HG02981 (cell line): Measurements from ENCODE around the gene HLA-C.
"Not testable (repeated sequence)": the region's sequence is repeated elsewhere in the genome, so short reads cannot be mapped to it uniquely, and the experiment has no call there.

ENCODE experiments used
- ATAC-seq: cut with Tn5 transposase; IDR thresholded peaks from one replicate; pipeline ENCODE4 v1.9.1; 2021; ENCODE audit warnings: mild to moderate bottlenecking, moderate library complexity; ENCODE audit not compliant: unreplicated experiment

Gene HLA-C

DNA sequence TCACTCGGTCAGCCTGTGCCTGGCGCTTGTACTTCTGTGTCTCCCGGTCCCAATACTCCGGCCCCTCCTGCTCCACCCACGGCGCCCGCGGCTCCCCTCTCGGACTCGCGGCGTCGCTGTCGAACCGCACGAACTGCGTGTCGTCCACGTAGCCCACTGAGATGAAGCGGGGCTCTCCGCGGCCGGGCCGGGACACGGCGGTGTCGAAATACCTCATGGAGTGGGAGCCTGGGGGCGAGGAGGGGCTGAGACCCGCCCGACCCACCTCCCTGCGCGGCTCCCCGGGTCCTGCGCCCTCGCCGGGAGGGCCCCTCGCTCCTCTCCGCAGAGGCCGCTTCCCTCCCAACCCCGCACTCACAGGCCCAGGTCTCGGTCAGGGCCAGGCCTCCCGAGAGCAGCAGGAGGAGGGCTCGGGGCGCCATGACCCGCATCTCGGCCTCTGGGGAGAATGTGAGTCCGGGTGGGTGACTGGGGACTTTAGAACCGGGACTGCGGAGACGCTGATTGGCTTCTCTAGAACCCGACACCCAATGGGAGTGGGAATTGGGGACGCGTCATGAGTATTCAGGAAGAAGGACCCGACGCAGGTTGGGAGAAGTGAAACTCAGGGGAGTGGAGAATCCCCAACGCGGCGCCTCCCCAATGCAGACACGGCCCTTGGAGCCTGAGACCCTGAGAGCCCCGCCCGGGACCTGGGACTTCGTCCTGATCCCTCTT lies at the start of gene HLA-C:
HLA-C (minus strand) TSS at position 452 of the 717 bp plus-strand sequence; CDS start at position 431, 21 bp downstream.
- ATAC-seq: peak; percentile 74

DNA sequence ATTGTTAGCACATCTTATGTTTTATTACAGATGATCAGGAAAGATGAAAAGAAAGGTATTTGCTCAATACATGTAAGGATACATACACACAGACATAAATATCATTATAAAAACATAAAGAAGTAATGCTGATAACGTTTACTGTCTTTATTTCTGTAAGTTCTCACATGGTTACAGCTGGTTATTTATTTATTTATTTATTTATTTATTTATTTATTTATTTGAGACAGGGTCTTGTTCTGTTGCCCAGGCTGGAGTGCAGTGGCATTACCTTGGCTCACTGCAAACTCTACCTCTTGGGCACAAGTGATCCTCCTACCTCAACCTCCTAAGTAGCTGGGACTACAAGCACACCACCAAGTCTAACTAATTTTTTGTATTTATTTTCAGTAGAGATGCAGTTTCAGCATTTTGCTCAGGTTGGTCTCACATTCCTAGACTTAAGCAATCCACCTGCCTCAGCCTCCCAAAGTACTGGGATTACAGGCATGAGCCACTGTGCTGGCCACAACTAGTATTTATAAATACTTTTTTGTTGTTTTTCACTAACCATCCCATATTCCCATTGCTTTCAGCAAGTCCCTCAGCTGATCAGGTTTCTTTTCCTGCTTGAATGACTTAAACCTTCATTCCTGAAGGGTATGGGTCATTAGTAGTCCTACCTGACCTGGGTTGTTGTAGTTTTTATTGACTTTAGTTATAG lies 49.3 kb upstream of the HLA-C start:
- ATAC-seq: no peak

DNA sequence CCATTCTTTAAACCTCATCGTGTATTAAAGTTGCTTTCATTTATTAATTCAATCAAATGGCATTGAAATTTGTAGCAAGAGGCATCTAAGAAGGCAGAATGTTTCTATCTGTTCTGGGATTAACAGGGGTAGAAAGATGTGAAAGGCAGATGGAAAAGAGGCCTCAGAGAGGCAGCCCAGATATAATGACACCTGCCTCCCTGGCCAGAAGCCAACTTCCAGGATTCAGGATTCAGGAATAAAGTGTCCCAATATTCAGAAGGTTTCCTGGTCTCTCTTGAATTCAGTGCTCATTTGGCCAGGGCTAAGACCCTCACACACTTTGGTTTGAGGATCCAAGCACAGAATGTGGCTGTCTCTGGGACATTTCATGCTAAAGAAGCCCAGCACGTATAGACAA lies 45.1 kb upstream of the HLA-C start:
- ATAC-seq: no peak

GRCh38 chr6:31309641-31310040 lies 37.7 kb upstream of the HLA-C start:
- ATAC-seq: no peak

GRCh38 chr6:31308845-31309175 lies 36.9 kb upstream of the HLA-C start:
- ATAC-seq: no peak

DNA sequence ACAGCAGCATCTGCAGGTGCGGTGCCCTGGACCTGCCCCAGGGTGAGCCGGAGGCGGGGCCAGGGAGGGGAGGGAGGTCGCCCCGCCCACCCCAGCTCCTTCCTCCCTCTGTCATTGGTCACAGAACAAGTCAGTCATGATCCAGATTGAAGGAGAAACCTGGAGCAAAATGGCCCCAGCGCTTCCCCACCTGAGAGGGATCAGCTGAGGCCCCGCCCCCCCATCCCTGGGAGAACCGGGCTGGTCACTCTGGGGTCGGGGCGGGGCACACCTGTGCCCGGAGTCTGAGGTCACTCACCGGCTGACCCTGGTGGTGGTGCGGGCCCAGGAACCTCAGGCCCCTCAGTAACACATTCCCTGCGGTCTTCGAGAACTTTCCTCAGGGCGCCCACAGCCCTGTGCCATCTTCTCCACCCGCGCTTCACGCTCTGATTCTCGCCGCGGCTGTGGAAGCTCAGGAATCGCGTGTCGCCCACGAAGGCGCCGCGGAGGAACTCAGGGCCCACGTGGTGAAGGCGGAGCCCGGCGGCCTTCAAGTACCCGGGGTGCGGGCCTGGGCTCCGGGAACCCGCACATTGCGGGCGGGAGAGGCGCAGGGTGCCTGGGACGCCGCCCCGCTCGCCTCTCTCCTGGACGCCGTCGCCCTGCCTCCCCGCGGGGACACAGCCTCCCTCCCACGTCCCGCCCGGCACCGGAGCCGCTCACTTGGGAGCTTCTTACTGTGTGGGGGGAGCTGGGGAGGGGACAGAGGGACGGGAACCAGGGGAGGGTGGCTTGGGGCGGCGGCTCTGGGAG lies 36.4 kb upstream of the HLA-C start:
- ATAC-seq: no peak

DNA sequence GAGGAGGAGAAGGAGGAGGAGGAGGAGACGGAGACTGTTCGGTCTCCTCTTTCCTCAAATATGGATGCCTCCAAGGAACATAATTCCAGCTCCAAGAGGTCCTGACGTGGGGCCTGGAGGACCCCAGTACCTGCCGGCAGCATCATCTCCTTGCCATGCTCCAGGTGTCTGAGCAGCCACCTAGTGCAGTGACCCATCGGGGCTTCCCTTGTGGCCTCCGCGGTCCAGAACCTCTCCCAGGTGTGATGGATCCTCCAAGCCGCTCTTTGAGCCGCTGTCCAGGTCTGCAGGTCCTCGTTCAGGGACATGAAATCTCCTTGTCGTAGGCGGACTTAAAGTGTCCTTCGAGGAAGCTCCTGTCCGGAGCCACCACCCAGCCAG lies 35.8 kb upstream of the HLA-C start:
- no peak for ATAC-seq

DNA sequence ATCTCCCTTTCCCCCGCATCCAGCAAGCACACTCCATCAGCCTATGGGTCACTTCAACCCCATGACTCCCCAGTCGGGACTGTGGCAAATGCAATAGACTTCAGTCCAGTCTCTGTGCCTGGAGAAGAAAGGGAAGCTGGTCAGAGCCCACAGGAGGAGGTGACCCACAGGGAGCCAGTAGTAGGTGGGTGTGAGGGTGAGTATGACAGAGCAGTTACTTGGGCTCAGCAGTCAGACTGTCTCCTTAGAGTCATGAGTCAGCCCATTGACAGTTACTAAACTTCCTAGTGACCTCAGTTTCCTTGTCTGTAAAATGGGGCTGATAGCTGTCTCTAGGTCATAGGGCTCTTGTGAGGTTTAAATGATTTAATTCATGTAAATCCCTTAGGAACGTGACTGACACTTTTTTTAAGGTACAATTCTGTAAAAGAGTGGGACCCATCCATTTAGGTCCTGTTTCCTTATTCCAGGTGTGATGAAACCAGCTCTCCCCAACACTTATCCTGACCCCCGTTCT lies 33.9 kb upstream of the HLA-C start:
- ATAC-seq: no peak

GRCh38 chr6:31304683-31305082 lies 32.8 kb upstream of the HLA-C start:
- ATAC-seq: no peak

DNA sequence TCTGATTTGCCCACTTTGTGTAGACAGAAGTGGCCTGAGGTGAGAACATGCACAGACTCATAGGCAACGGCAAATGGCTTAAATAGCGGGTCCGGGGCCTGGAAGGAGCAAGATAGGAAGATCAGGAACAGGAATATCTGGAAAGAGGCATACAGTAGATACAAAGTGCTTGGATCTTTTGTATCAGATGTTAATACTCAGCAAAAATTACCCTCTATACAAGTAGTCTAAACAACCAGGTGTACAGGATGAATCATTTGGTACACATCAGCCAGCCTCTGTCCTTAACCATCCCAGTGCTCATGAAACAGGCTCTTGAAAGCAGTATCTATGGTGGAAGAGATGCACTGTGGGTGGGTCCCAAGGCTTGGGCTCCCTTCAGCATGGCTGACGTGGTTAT lies 28.9 kb upstream of the HLA-C start:
- no peak for ATAC-seq

GRCh38 chr6:31299947-31300346 lies 28.1 kb upstream of the HLA-C start:
- no peak for ATAC-seq

- no peak for ATAC-seq
These were observed 27.6 kb upstream of the HLA-C start for GRCh38 chr6:31299511-31299910.

- no peak for ATAC-seq
These were observed 22.2 kb upstream of the HLA-C start for GRCh38 chr6:31294056-31294455.

- no peak for ATAC-seq
These were observed 21.5 kb upstream of the HLA-C start for GRCh38 chr6:31293343-31293742.

DNA sequence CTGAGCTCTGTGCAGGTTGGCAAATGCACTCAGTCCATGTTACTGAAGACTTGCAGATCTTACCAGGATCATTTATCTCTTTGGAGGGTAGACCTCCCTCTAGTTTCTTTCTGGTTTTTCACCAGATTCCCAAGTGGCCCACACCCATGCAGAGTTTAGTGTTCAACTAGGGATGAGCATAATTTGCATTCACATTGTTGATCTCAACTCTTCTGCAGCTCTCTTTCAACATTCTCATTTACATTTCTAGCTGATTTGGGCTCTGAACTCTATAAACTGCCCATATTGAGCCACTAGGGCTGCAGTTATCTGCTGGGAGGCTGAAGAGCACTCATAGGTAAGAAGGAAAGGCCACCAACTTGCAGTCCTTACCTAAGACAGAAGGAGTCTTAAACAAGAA lies 17.9 kb upstream of the HLA-C start:
- ATAC-seq: no peak

DNA sequence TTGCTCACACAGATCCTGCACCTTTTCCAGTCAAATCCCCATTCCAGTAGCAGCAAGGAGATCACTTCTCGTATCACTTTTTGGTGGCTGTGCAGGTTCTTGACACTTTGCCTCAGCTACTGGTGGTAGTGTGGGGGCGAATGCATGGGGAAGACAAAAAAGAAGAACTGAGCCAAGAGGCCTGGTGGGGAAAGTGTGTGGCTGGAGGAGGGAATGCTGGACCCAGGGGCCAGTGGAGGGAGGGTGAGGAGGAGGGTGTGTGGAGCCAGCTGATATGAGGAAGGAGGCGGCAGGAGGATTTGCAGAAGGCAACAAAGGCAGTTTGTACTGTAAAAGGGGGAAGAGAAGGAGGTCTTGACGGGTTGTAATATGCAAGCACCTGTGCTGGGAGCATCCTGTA lies 15.7 kb upstream of the HLA-C start:
- no peak for ATAC-seq

DNA sequence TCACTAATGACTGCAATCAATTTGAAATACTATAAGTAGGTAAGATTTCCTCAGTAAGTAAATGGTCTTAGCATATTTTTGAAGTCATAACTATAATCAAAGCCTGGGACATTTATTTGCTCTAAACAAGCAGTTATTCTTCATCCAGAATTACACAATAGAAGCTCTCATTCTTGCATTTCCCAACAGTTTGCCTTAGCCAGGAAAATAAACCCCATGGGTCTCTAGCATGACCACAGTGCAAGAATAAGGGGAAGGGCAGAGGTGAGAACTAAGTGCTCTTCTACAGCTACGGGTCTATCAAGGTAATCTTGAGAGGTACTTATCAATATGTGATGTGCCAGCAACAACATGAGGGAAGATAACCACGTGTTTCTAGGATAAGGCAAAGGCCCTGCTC lies 14.1 kb upstream of the HLA-C start:
- no peak for ATAC-seq

- no peak for ATAC-seq
These were observed 13.6 kb upstream of the HLA-C start for GRCh38 chr6:31285486-31285885.

GRCh38 chr6:31279647-31280046 lies 7.8 kb upstream of the HLA-C start:
- not testable (repeated sequence) for ATAC-seq

- no peak for ATAC-seq
These were observed 1.1 kb upstream of the HLA-C start for GRCh38 chr6:31272836-31273626.

DNA sequence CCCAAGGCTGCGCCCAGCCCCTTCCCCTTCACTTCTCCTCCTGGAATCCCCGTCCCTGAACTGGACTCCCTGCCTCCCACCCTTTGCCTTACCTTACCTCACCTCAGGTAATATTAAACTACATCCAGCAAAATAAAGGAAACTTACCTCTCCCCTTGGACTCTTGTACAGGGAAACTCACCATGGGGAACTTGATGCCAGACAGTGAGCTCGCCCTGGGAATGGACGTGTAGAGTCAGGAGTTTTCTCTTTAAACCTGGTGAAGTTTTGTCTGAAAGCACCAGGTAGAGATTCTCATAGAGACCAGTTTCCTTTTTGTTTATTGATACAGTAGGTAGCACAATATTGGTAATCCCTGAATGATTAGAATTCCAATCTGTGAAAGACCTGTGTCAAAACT lies 544 bp upstream of the HLA-C start:
- ATAC-seq: no peak
